Cardiac muscle cell (in vitro differentiated cells and primary cell): ENCODE results near the gene TMIGD3. TPM values are rescaled to one million over a fixed set of nuclear protein-coding genes. Genes with fewer than 3 reads are reported as not detected.
A peak's percentile ranks its signal among the peaks of the same experiment; 100 is the strongest.

ENCODE experiments used
- DNase-seq, 2 donors: peaks; one replicate each; pipeline versions ENCODE4 v3.0.0 to v3.0.0-alpha.2; 2010 to 2017; ENCODE audit warnings: low read depth in 1 of 2, low spot score in 1 of 2
- H3K27ac ChIP-seq: fragments of 200-600 bp; sonication (generic); 2 replicates; pipeline ENCODE4 v1.5.1; 2016
- H3K27me3 ChIP-seq: fragments of 200-600 bp; sonication (generic); 2 replicates; pipeline ENCODE4 v1.6.0; 2016; ENCODE audit warnings: control low read depth
- H3K36me3 ChIP-seq: fragments of 200-600 bp; sonication (generic); 2 replicates; pipeline ENCODE4 v1.5.1; 2016; ENCODE audit warnings: control low read depth
- H3K4me1 ChIP-seq: fragments of 200-600 bp; sonication (generic); 2 replicates; pipeline ENCODE4 v1.8.1; 2017; ENCODE audit warnings: low read depth, mild to moderate bottlenecking, mixed run types
- H3K4me3 ChIP-seq: fragments of 200-600 bp; sonication (generic); 2 replicates; pipeline ENCODE4 v1.5.1; 2016; ENCODE audit warnings: mild to moderate bottlenecking
- H3K9me3 ChIP-seq: fragments of 200-600 bp; sonication (generic); 2 replicates; pipeline ENCODE4 v1.5.1; 2017; ENCODE audit warnings: low read depth, mild to moderate bottlenecking, control low read depth
- CTCF ChIP-seq: IDR thresholded peaks from 2 replicates; pipeline ENCODE4 v1.5.1; 2012; ENCODE audit warnings: low read depth, mild to moderate bottlenecking, low read length
- polyA plus RNA-seq: library from polyadenylated mRNA; unstranded; fragments of >200 nt; fragmentation: Nextera tagmentation; extraction: Ambion mirVana; gene quantifications from 2 replicates; pipeline ENCODE4 v1.2.1, GENCODE V29; 2016
- total RNA-seq: library from RNA; depleted of rRNA; stranded (reverse); fragments of >200 nt; gene quantifications from 2 replicates; pipeline ENCODE4 v1.2.3, GENCODE V29; 2016

The TMIGD3 gene
- total and polyA plus RNA-seq, 2 experiments from 2014 or later = not detected

- Histone ChIP-seq H3K27ac (peak overlapping the region; percentile 49), H3K4me1 (no peaks in the 10 kb centered on the region), H3K36me3 (peaks cover 16% of the 10 kb centered on the region), H3K4me3 (no peak overlapping the region), H3K9me3 (no peaks in the 10 kb centered on the region), H3K27me3 (no peaks in the 10 kb centered on the region)
- no peak for DNase-seq
- no peak for TF ChIP-seq CTCF
Observed at GRCh38 chr1:111467865-111468716, 35.3 kb downstream of the TMIGD3 start.

- Histone ChIP-seq H3K9me3 (no peaks in the 10 kb centered on the region), H3K4me1 (no peaks in the 10 kb centered on the region), H3K27ac (no peak overlapping the region), H3K4me3 (no peak overlapping the region), H3K27me3 (no peaks in the 10 kb centered on the region), H3K36me3 (peaks cover 24% of the 10 kb centered on the region)
- no peak for TF ChIP-seq CTCF
- DNase-seq = no peak
Observed at GRCh38 chr1:111466480-111466879, 37.0 kb downstream of the TMIGD3 start.

DNA sequence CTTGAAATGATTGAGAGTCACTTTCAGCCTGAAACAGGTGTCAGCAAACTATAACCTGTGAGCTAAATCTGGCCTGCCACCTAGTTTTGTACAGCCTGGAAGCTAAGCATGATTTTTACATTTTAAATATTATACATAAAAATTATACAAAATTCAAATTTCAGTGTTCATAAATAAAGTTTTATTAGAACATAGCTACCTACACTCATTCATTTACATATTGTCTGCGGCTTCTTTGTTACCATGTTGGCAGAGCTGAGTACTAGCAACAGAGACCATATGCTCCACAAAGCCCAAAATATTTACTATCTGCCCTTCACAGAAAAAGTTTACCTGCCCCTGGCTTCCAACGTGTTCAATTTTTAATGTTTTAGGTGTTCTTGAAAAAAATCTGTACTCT lies 37.7 kb downstream of the TMIGD3 start:
- H3K4me3 ChIP-seq = no peak overlapping the region
- H3K9me3 ChIP-seq = no peaks in the 10 kb centered on the region
- no peak overlapping the region for H3K27ac ChIP-seq
- no peaks in the 10 kb centered on the region for H3K4me1 ChIP-seq
- no peak for TF ChIP-seq CTCF
- DNase-seq = no peak
- H3K27me3 ChIP-seq = no peaks in the 10 kb centered on the region
- H3K36me3 ChIP-seq = peaks cover 28% of the 10 kb centered on the region

GRCh38 chr1:111463029-111463683 lies 40.3 kb downstream of the TMIGD3 start:
- TF ChIP-seq CTCF = no peak

DNA sequence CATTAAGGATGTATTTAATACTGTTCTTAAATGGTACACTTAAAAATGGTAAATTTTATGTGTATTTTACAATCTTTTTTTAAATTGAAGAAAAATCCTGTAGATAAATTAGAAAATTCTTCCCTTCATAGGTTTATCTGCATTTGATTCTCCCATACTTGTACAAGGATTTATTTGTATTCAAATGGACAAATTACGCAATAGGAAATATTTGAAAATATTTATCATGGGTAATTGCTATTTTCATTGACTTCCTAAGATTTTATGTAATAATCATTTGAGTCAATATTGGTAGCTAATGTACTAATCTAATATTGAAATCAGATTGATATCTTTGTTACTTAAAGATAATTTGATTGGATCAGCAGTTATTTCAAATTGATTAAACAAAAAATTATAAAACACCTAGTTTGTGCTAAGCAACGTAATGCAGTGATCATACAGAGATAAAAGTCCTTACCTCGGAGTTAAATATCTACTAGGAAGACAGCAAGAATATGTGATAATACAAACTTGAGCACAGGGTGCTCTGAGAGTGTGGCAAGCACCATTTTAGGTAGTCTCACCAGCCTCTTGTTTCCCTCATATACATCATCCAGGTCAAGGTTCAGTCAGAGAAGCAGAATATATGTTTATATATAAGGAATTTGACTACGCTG lies 40.9 kb downstream of the TMIGD3 start:
- Histone ChIP-seq H3K27me3 (no peaks in the 10 kb centered on the region), H3K36me3 (peaks cover 50% of the 10 kb centered on the region), H3K4me1 (no peaks in the 10 kb centered on the region), H3K27ac (no peak overlapping the region), H3K9me3 (no peaks in the 10 kb centered on the region), H3K4me3 (no peak overlapping the region)
- DNase-seq = no peak
- TF ChIP-seq CTCF = no peak

More at GRCh38 chr1:111463029-111463683, 40.3 kb downstream of the TMIGD3 start:
- Histone ChIP-seq H3K4me3 (no peak overlapping the region), H3K9me3 (no peaks in the 10 kb centered on the region), H3K27ac (no peak overlapping the region), H3K27me3 (no peaks in the 10 kb centered on the region), H3K36me3 (peaks cover 44% of the 10 kb centered on the region), H3K4me1 (no peaks in the 10 kb centered on the region)
- peak in 1 of 2 donors; percentile 60 for DNase-seq
